OCI-LY3 (cell line): ENCODE data around the gene CUBN.

Experiments
- CTCF ChIP-seq: fragments of 200-600, 300-600 bp; sonication (generic); IDR thresholded peaks from 2 replicates; pipeline ENCODE4 v1.5.1; 2014; ENCODE audit warnings: antibody characterized with exemption, low read length, low read depth
- EZH2phosphoT487 ChIP-seq: fragments of 200-600 bp; shearing (Covaris generic); IDR thresholded peaks from 2 replicates; pipeline ENCODE4 v1.6.1; 2018; ENCODE audit warnings: antibody characterized with exemption, mixed run types, low read depth

GRCh38 chr10:17162828-17163227 is 33.2 kb upstream of the CUBN start:
- TF ChIP-seq CTCF (no peak), EZH2phosphoT487 (no peak)
